ENCODE data around the gene KPNA5.
"Not testable (repeated sequence)": the region's sequence is repeated elsewhere in the genome, so short reads cannot be mapped to it uniquely, and the experiment has no call there.

Gene KPNA5

DNA sequence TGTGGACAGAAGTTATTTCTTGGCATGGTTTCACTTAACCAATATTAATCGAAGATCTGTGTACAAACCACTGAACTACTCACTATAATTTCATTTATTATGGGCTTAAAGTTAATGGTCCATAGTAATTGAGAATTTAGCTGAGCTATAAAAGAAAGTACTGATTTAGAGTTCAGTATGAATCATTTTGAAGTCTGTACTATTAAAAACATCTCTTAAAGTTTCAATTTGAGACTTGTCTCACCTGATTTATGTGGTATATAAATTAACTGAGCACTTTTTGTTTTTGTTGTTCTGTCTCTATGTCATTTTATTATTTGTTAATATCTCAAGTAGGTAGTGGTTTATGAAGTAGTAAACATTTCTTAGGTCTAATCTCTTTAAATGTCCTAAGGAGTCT, 24.9 kb downstream of the KPNA5 start:
- DNase-seq = no peak

DNA sequence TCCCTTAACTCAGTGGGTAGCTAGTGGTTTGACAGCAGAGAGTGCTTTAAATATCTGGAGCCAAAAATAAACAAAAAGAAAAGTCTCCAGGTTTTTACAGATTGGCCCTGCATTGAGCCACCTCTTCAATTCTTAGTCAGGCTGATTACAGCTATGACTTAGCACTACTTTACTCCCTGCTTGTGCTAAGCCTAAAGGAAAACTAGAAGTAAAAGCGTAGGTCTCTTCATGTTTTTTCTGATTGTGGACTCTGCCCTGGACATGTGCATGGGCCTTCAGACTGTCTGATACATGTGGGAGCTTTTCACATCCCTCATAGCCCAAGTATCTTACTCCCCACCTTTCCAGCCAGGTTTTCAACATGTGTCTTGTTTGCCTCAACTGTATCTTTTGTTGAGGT, 33.3 kb downstream of the KPNA5 start:
- no peak for DNase-seq

DNA sequence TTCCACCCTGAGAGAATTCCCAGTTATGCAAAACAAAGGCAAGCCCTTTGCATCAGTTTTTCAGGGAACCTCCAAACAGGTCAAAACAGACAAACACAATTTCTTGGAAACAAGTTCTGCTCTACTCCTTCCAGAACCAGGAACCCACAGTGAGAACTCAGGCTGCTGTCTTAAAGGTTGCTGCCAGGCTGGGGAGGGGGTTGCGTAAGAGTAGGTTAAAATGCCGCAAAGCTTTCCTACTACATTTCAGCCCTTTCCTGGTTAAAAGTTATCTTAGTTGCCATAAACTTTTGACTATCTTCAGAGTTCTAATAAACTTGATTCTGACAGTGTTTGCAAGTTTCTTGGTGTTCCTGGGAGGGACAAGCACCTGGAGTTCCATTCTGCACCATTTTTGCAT, 33.8 kb downstream of the KPNA5 start:
- DNase-seq = no peak

DNA sequence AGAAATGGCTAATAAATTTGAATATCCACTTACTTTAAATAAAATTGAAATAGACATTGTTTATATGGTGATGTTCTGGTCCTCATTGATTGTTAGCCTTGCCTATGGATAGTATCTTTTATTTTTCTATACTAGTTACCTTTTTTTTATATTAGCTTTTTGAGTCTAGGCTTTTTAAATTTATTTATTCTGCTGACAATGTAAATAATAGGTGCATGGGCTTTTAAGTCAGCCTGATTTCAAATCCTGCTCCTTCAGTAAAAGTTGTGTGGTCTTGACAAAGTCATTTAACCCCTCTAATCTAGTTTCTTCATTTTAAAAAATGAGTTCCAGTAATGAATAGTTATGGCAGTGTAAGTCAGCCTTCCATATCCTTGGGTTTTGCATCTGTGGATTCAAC, 45.9 kb downstream of the KPNA5 start:
- no peak for DNase-seq

DNA sequence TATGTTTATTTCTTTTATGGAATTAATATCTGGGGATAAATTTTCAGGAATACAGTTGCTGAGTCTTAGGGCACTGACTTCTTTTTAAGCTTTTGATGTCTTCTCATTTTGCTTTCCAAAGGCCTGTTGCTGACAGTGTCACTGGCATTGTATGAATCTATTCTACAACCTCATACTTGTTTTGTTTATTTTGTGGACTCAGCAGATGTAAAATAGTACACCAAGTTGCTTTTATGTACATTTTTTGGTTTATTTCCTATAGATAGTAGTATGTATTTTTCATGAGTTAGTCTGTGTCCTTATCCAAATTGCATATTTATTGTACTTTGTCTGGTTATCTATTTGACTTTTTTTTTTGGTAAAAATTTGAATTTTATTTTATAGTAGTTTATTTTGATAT, 49.5 kb downstream of the KPNA5 start:
- no peak for DNase-seq

DNA sequence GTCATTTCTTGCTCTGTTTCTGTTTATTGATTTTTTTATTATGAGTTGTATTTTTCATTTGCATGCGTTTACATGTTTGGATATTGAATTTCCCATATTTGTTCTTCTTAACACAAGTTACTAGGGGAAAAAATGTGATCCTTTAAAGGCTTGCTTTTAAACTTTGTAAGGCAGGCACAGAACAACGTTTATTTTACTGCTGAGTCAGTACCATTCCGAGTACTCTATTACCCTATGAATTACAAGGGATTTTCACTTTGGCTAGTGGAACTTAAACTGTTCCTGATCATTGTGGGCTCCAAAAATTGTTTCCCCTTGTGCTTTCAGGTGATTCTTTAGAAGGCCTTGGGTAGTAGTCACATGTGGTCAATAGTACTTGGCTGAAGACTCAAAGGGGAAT, 56.0 kb downstream of the KPNA5 start:
- no peak for DNase-seq

DNA sequence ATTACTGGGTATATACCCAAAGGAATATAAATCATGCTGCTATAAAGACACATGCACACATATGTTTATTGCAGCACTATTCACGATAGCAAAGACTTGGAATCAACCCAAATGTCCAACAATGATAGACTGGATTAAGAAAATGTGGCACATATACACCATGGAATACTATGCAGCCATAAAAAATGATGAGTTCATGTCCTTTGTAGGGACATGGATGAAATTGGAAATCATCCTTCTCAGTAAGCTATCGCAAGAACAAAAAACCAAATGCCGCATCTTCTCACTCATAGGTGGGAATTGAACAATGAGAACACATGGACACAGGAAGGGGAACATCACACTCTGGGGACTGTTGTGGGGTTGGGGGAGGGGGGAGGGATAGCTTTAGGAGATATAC, 59.5 kb downstream of the KPNA5 start:
- not testable (repeated sequence) for DNase-seq

DNA sequence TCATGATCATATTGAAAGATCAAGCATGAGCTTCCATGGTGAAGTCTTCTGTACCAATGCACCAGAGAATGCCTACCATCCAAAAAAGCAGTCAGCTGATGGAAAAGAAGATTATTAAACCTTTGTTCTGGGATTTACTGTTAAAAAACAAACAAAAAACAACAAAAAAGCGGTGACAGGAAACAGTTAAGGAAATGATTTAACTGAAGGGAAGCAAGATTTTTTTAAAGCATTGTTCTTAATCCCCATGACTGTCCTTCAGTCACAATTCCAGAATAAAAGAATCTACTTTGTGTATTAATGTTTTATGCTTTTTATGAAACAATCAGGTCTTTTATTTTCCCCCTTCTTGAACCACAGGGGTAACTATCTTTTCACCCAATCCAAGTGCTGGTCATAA, 60.6 kb downstream of the KPNA5 start:
- no peak for DNase-seq

DNA sequence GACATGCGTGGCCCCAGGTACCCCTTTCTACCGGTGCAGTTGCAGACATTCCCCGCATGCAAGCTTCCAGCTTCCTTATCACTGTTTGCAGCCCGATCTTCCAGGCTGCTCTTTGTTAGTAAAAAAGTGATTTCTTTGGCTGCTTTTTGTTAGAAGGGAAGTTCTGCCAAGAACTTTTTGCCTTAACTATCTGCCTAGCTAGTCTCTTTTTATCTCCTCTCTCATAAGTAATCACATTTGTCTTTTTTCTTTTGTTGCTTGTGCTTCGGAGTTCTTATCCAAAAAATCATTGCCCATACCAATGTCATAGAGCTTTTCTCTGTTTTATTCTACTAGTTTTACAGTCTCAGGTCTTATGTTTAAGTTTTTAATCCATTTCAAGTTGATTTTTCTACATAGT, 64.2 kb downstream of the KPNA5 start:
- no peak for DNase-seq

DNA sequence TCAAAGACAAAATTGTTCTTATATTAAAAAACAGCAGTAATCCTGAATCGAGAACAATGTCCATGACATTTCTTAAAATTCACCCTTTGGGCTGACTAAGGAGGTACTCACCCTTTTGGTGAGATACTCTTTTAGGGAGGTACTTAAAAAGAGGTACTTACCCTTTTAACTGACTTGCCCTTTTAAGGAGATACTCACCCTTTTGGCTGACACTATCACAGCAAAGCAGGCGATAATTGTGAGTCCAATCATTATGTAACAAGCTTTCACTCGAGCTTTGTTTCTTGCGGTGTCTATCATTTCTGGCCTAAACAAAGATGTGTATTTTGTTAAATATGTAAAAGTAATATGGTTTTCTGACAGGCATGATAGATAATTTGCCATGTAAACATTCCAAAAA, 80.8 kb downstream of the KPNA5 start:
- no peak for DNase-seq

DNA sequence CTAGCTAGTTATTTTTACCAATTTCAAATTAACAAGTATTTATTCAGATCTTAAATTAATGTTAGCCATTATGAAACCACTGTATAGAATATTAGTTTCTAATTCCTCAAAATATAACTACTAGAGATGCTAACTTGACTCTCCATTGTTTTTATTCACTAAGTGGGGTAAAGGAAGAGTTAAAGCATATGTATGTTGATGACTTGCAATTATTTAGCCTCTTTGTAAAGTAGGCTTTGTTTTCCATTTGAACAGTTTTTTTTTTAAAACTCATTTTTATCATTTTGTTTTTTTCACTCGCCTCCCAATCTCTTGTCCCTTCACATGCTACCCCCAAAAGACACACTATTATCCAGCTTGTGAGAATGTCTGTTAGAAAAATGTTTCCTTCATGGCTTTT, 81.2 kb downstream of the KPNA5 start:
- DNase-seq = no peak

DNA sequence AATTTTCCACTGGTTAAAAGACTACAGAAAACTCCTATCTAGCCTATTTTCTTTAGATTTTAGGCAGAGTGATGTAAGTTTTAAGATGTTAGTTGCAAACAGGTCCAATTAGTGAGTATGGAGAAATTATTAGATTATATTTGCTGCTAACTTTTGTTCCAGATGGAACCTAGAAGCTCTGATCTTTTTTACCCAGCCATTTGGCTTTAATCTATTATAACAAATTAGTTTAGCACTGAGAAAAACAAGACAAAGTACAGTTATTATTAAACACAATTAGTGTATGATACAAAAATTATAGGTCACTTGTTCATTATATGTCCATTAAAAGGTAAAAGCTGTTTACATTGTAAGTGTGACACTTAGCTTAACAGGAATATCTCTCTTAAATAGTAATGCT, 82.0 kb downstream of the KPNA5 start:
- no peak for DNase-seq

DNA sequence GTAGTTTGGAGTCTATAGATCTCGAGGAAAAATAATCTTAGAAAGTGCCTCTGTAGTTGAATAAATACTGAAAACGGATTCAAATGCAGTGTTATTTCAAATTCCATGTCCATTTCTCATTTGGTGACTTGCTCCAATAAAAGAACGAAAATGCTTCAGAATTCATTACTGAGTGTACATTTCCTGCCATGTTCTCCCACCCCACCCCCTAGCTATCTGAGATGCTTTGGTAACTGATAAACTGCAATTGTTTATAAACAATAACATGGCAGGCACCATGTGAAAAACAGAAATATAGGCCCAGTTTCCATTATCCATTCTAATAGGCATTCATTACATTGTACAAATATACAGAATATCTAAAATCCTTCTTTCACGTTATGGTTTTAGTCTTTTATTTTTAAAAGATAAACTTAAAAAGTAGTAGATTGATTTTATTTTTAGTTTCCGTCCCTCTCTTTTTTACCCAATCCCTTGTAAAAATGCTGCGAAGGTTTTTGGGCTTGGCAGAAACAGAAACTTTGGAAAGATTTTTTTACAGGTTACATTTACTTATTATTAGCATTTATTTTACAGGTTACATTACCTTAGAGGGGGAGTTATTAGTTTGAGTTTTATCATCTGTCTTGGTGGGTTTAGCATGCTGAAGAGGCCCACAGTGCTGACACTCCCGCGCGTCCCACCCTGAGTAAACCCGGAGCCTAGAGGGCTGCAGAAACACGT, 83.1 kb downstream of the KPNA5 start:
- no peak for DNase-seq

DNA sequence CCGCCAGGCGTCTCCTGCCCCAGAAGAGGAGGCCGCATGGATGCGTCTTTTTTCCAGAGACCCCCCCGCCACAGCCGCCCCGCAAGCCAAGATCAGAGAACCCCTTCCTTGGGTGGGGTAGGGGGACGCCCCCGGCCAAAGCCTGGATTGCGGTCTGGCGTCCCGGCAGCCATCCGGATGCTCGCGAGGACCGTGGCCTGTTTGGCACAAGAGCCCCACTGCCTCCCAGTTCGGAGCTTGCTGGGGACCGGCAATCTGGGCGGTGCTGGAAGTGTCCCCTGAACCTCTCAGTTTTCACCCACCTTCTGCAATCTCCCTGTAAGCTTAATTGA, 83.6 kb downstream of the KPNA5 start:
- no peak for DNase-seq

DNA sequence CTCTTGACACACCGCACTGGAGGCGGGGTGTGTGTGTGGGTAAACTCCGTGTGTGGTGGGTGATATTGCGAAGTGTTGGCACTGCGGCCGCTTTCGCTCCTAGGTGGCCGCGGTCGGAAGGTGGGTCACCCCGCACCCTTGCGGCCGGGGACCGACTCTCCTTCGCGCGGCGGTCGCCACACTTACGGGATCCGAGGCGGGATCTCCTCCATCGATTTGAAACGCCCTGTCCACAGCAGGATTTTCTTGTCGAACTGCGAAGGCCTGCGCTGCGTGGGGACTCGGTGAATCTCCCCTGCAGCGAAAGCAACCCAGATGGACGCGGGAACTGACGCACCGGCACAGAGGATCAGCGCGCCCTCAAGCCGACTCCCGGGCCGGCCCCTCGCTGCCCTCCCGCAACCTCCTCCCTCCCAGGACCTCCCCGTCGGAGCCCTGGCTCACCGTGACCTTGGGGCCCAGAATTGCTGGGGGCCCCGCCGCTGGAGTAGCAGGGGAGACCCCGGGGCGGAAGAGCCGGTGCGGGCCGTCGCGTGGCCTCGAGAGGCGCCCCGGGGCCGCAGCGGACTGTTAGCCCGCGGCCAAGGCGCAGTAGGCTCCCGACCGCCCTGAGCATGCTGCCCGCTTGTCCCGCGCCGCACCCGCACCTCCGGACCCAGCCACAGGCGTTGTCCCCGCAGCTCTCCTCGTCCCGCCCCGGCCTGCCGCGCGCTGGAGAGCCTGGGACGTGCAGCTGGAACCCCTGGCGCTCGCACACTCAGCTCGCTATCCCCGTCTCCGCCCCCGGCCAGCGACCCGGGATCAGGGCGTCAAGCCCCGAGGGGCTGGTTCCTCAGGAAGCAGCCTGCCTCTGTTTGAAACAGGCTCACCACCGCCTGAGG, 84.2 kb downstream of the KPNA5 start, which contains the start of gene FAM162B:
Gene FAM162B (minus strand): TSS at position 759 of the 881 bp plus-strand sequence. CDS start 143 bp downstream, at position 616.
- DNase-seq = peak; percentile 11

DNA sequence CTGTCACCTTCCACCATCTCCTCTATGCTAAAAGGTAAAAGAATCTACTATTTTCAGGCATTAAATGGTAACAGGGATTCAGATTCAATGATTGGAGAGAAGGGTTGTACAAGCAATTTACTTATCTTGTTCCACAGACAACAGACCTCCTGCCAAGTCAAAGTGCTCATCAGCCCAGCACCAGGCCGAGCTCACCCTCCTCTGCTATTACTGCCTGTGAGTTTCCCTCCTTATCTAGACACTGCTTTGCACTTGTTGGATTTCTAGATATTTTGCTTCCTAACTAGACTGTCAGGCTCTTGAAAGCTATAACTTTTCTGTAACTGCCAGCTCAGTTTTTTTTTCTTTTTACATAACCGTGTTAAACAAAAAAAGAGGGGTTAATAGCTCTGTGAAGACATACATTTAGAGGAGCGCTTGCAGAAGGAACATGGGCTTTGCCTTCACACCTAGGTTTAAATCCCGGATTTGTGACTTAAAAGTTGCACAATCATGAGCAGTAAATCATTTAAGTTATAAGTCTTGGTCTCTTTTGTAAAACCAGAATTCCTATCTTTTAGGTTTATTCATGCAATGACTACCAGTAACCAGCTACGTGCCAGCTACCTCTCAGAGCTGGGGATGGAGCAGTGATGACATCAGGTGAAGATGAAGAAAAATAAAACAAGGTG, 85.6 kb downstream of the KPNA5 start:
- DNase-seq = no peak

DNA sequence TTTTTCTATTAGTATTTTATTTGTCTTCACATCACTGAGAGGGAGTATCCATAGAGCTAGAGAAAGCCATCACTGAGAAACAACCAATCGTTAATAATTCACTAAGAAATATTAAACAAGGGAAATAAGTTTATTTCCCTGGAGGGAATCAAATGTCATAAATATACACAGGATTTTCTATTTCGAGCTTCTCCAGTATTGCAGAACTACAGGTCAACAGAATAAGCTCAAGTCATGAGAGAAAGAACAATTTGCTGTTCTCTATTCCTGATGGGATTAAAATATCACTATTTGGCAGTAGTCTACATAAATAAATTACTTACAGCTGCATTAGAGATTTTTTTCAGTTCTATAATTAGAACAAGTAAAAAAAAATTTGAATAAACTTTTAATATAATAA, 86.7 kb downstream of the KPNA5 start:
- no peak for DNase-seq

DNA sequence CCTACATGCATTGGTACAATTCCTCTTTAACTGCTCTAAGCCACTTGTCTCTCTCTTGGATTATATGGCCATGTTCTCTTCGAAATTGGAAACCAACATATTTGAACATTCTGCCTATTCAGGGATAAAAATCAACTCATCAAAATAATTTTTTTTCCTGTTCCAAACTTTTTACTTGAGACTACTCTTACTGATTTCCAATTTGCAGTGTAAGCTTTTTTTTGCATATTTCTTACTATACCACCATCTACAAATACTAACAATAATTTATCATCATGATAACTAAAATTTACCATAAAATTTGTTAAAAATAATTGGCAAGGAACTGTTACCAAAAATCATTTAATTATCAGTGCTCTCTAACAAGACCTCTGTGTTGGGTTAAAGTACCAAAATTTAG, 91.4 kb downstream of the KPNA5 start:
- no peak for DNase-seq

DNA sequence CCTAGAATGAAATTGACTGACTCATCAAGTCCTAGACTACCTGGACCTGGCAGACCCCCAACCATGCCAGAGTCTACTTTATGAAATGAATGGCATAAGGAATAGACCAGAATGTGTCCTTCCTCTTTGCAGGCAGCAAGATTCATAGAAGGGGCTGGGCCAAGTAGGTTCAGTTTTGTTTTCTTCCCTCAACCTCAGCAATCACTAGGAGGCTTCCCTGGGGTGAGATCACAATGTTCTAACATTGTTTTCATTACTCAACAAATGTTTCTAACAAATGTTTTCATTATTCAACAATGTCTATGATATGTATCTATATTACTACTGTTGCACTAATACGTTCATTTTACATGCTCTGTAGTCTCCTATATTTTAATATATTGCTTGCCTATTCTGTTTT, 92.9 kb downstream of the KPNA5 start:
- no peak for DNase-seq

DNA sequence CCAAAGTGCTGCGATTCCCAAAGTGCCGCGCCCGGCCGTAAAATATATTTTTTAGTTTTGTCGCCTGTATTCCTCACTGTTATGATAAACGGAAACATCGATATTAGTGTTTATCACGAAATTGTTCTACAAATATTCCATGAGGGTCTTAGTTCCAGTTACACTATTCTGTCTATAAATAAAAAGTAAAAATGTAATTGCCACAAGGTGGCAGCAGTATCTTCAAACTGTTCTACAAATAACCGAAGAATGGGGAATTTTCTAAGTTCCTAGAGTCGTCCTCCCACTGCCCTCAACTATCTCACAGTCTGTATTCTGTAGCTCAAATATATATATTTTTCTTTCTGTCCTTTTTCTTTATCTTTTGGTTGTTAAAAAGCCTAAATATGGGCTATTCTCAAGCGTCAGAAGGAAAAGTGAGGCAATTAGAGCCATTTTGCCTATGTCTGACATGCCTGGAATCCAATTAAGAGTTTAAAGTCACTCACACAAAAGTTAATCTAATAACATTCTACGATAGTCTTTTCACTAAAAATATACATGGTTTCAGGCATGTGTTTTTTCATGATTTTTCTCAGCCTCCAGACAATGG, 98.7 kb downstream of the KPNA5 start:
- DNase-seq = peak; percentile 33

DNA sequence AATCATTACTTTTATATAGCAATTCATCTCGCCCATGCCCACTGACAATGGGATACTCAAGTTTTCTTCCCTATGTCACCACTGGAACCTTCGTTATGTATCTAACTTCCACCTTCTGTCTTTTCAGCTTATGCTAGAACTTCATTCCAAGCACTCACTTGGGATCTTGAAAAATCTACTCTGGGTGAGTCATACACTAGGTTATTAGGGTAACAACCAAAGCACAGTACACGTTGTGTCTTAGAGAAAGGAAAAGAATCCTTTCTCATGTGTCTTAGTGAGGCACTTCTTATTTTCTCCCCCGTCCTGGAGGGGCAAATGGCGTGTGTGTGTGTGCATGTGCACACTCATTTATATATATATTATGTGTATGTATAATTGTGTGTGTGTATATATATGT, 102.8 kb downstream of the KPNA5 start:
- no peak for DNase-seq

All from fibroblast of skin of back (primary cell).